HEK293 (cell line): ENCODE measurements around the gene AREG.

Source experiments
- CTCF ChIA-PET: fragments of 350-600 bp; formaldehyde crosslinking; extraction: SDS; loops from one replicate; lab custom pipeline; 2021; ENCODE audit warnings: antibody characterized with exemption; lab: Yijun Ruan, JAX
- POLR2A ChIA-PET: fragments of 300-600 bp; formaldehyde crosslinking; extraction: SDS; loops from one replicate; lab custom pipeline; 2020; ENCODE audit warnings: antibody characterized with exemption, inconsistent platforms; lab: Yijun Ruan, JAX
- H3K27ac ChIP-seq: fragments of 200-500 bp; sonication (Bioruptor generic); 2 replicates; pipeline ENCODE4 v1.5.1; 2014; ENCODE audit warnings: low read depth, low read length, control low read depth, inconsistent platforms; ENCODE audit errors: extremely low read depth
- H3K36me3 ChIP-seq, 2 experiments: fragments of 200-500 bp in 1 of 2; sonication (Bioruptor generic) in 1 of 2; 1 replicate in 1 of 2; 2 replicates in 1 of 2; pipeline ENCODE4 v1.5.1; 2014 to 2017; ENCODE audit warnings: inconsistent platforms in 2 of 2, low read length in 2 of 2; ENCODE audit not compliant: control insufficient read depth in 2 of 2, insufficient read depth in 1 of 2
- H3K4me1 ChIP-seq: fragments of 200-500 bp; sonication (Bioruptor generic); 2 replicates; pipeline ENCODE4 v1.5.1; 2014; ENCODE audit warnings: mild to moderate bottlenecking, low read length, inconsistent platforms; ENCODE audit not compliant: control insufficient read depth, insufficient read depth
- H3K4me3 ChIP-seq: 2 replicates; pipeline ENCODE4 v1.5.1; 2011; ENCODE audit warnings: low read depth, mild to moderate bottlenecking, control low read depth, low read length, moderate library complexity
- H3K9me3 ChIP-seq: fragments of 200-500 bp; sonication (Bioruptor generic); 2 replicates; pipeline ENCODE4 v1.5.1; 2014; ENCODE audit warnings: low read depth, low read length, inconsistent platforms; ENCODE audit not compliant: control insufficient read depth, insufficient read depth
- BCL6B ChIP-seq: fragments of 450-650 bp; formaldehyde crosslinking; IDR thresholded peaks from 2 replicates; pipeline ENCODE4 v1.5.1; 2017; ENCODE audit warnings: missing biosample characterization, missing genetic modification characterization
- GLI2 ChIP-seq: fragments of 450-650 bp; formaldehyde crosslinking; IDR thresholded peaks from 2 replicates; pipeline ENCODE4; 2017; ENCODE audit warnings: missing biosample characterization, missing genetic modification characterization, low read depth, borderline replicate concordance
- HOXC10 ChIP-seq: sonication (generic); formaldehyde crosslinking; IDR thresholded peaks from 2 replicates; pipeline ENCODE4 v1.8.1; 2023; ENCODE audit warnings: mild to moderate bottlenecking, missing genetic modification reagents
- KLF16 ChIP-seq: fragments of 450-650 bp; formaldehyde crosslinking; IDR thresholded peaks from 2 replicates; pipeline ENCODE4 v1.5.1; 2017; ENCODE audit warnings: missing biosample characterization, missing genetic modification characterization
- PBX3 ChIP-seq: sonication (generic); formaldehyde crosslinking; IDR thresholded peaks from 2 replicates; pipeline ENCODE4 v1.8.1; 2022; ENCODE audit warnings: mild to moderate bottlenecking, moderate library complexity, missing genetic modification reagents
- PRDM6 ChIP-seq: fragments of 450-650 bp; formaldehyde crosslinking; IDR thresholded peaks from 2 replicates; pipeline ENCODE4 v1.5.1; 2017; ENCODE audit warnings: missing biosample characterization, missing genetic modification characterization
- SP3 ChIP-seq: fragments of 450-650 bp; formaldehyde crosslinking; IDR thresholded peaks from 2 replicates; pipeline ENCODE4 v1.5.1; 2016; ENCODE audit warnings: missing biosample characterization, missing genetic modification characterization
- ZBTB10 ChIP-seq: fragments of 450-650 bp; formaldehyde crosslinking; IDR thresholded peaks from 2 replicates; pipeline ENCODE4 v1.5.1; 2016; ENCODE audit warnings: missing biosample characterization, missing genetic modification characterization
- ZBTB11 ChIP-seq: fragments of 450-650 bp; formaldehyde crosslinking; conservative IDR thresholded peaks from 2 replicates; pipeline ENCODE4 v1.5.1; 2016; ENCODE audit warnings: low read depth, missing biosample characterization, missing genetic modification characterization
- ZBTB17 ChIP-seq: fragments of 450-650 bp; formaldehyde crosslinking; IDR thresholded peaks from 2 replicates; pipeline ENCODE4 v1.5.1; 2016; ENCODE audit warnings: missing biosample characterization, missing genetic modification characterization
- ZBTB48 ChIP-seq: fragments of 450-650 bp; formaldehyde crosslinking; IDR thresholded peaks from 2 replicates; pipeline ENCODE4 v1.5.1; 2016; ENCODE audit warnings: missing biosample characterization, missing genetic modification characterization
- ZFP3 ChIP-seq: fragments of 450-650 bp; formaldehyde crosslinking; IDR thresholded peaks from 2 replicates; pipeline ENCODE4 v1.5.1; 2016; ENCODE audit warnings: low read depth, missing biosample characterization, missing genetic modification characterization
- ZIC2 ChIP-seq: fragments of 450-650 bp; formaldehyde crosslinking; IDR thresholded peaks from 2 replicates; pipeline ENCODE4 v1.5.1; 2016; ENCODE audit warnings: missing biosample characterization, missing genetic modification characterization
- ZNF132 ChIP-seq: fragments of 450-650 bp; formaldehyde crosslinking; IDR thresholded peaks from 2 replicates; pipeline ENCODE4 v1.5.1; 2017; ENCODE audit warnings: missing biosample characterization, missing genetic modification characterization, borderline replicate concordance
- ZNF146 ChIP-seq: fragments of 450-650 bp; formaldehyde crosslinking; IDR thresholded peaks from 2 replicates; pipeline ENCODE4 v1.5.1; 2016; ENCODE audit warnings: missing biosample characterization, missing genetic modification characterization
- ZNF174 ChIP-seq: fragments of 450-650 bp; formaldehyde crosslinking; IDR thresholded peaks from 2 replicates; pipeline ENCODE4 v1.5.0; 2017; ENCODE audit warnings: missing biosample characterization, mild to moderate bottlenecking, missing genetic modification characterization
- ZNF24 ChIP-seq: fragments of 450-650 bp; formaldehyde crosslinking; IDR thresholded peaks from 2 replicates; pipeline ENCODE4 v1.5.1; 2016; ENCODE audit warnings: missing biosample characterization, missing genetic modification characterization
- ZNF302 ChIP-seq: fragments of 450-650 bp; formaldehyde crosslinking; IDR thresholded peaks from 2 replicates; pipeline ENCODE4 v1.5.1; 2016; ENCODE audit warnings: missing biosample characterization, missing genetic modification characterization, low read depth
- ZNF37A ChIP-seq: fragments of 450-650 bp; IDR thresholded peaks from 2 replicates; pipeline ENCODE4 v1.5.1; 2018; ENCODE audit warnings: missing biosample characterization, missing genetic modification characterization
- ZNF426 ChIP-seq: fragments of 450-650 bp; formaldehyde crosslinking; IDR thresholded peaks from 2 replicates; pipeline ENCODE4 v1.5.1; 2017; ENCODE audit warnings: missing biosample characterization, missing genetic modification characterization, mild to moderate bottlenecking, inconsistent platforms, moderate library complexity
- ZNF48 ChIP-seq: fragments of 450-650 bp; formaldehyde crosslinking; IDR thresholded peaks from 2 replicates; pipeline ENCODE4 v1.5.1; 2016; ENCODE audit warnings: missing biosample characterization, missing genetic modification characterization
- ZNF521 ChIP-seq: fragments of 450-650 bp; formaldehyde crosslinking; IDR thresholded peaks from 2 replicates; pipeline ENCODE4 v1.5.1; 2017; ENCODE audit warnings: missing biosample characterization, mild to moderate bottlenecking, missing genetic modification characterization
- ZNF571 ChIP-seq: fragments of 450-650 bp; formaldehyde crosslinking; IDR thresholded peaks from 2 replicates; pipeline ENCODE4 v1.5.0; 2017; ENCODE audit warnings: missing biosample characterization, missing genetic modification characterization
- ZNF600 ChIP-seq: fragments of 450-650 bp; formaldehyde crosslinking; IDR thresholded peaks from 2 replicates; pipeline ENCODE4 v1.5.1; 2016; ENCODE audit warnings: missing biosample characterization, missing genetic modification characterization
- ZNF621 ChIP-seq: fragments of 450-650 bp; formaldehyde crosslinking; IDR thresholded peaks from 2 replicates; pipeline ENCODE4 v1.5.1; 2017; ENCODE audit warnings: missing biosample characterization, missing genetic modification characterization
- ZNF629 ChIP-seq: fragments of 450-650 bp; formaldehyde crosslinking; IDR thresholded peaks from 2 replicates; pipeline ENCODE4 v1.5.1; 2017; ENCODE audit warnings: missing biosample characterization, missing genetic modification characterization
- ZNF704 ChIP-seq: fragments of 450-650 bp; formaldehyde crosslinking; IDR thresholded peaks from 2 replicates; pipeline ENCODE4 v1.5.1; 2016; ENCODE audit warnings: missing biosample characterization, missing genetic modification characterization
- ZNF76 ChIP-seq: fragments of 450-650 bp; formaldehyde crosslinking; IDR thresholded peaks from 2 replicates; pipeline ENCODE4; 2016; ENCODE audit warnings: low read depth, missing biosample characterization, missing genetic modification characterization, borderline replicate concordance
- ZSCAN30 ChIP-seq: fragments of 450-650 bp; IDR thresholded peaks from 2 replicates; pipeline ENCODE4 v1.5.1; 2018; ENCODE audit warnings: missing biosample characterization, mild to moderate bottlenecking, missing genetic modification characterization, moderate library complexity

The AREG gene

GRCh38 chr4:74423104-74423503, 21.8 kb upstream of the AREG start (continued):
- TF ChIP-seq ZNF704 = no peak
- no peak for TF ChIP-seq ZNF24 (tag by site-specific recombination)
- TF ChIP-seq HOXC10 (CRISPR knock-in tag) = no peak
- no peak for TF ChIP-seq SP3
- no peak for TF ChIP-seq ZNF600 (tag by site-specific recombination)
- no peak for TF ChIP-seq ZNF132 (tag by site-specific recombination)
- TF ChIP-seq BCL6B = no peak
- TF ChIP-seq ZNF174 (tag by site-specific recombination) = no peak
- no peak for TF ChIP-seq ZBTB17
- no peak for TF ChIP-seq ZBTB10
- no peak for TF ChIP-seq ZNF76

GRCh38 chr4:74424111-74424510, 20.8 kb upstream of the AREG start:
- CTCF ChIA-PET = no interaction called here
- Histone ChIP-seq H3K4me3 (no peak overlapping the region), H3K27ac (no peak overlapping the region), H3K36me3 (no peaks in the 10 kb centered on the region), H3K9me3 (no peaks in the 10 kb centered on the region), H3K4me1 (no peaks in the 10 kb centered on the region; the same call in 1 of the 2 replicates)
- POLR2A ChIA-PET = no interaction called here
- TF ChIP-seq ZNF302 (tag by site-specific recombination) (no peak), ZNF621 (tag by site-specific recombination) (no peak), ZBTB48 (tag by site-specific recombination) (no peak), PRDM6 (no peak), ZBTB11 (tag by site-specific recombination) (no peak), ZNF521 (no peak), ZNF48 (no peak), KLF16 (tag by site-specific recombination) (no peak), ZNF571 (tag by site-specific recombination) (no peak), ZSCAN30 (no peak), ZNF37A (tag by site-specific recombination) (no peak), ZIC2 (tag by site-specific recombination) (no peak), ZNF629 (tag by site-specific recombination) (no peak), ZNF426 (tag by site-specific recombination) (no peak), ZNF146 (tag by site-specific recombination) (no peak), PBX3 (no peak), ZNF76 (no peak), ZFP3 (tag by site-specific recombination) (no peak), GLI2 (no peak)
